Caco-2 (cell line): ENCODE results near the gene RNF217. TPM values are rescaled to one million over a fixed set of nuclear protein-coding genes. Genes with fewer than 3 reads are reported as not detected.

Source experiments
- BruUV-seq: library from RNA; stranded (reverse); fragments of 400-500 nt; replicated peaks from 2 replicates; lab custom pipeline; 2021; lab: Mats Ljungman, UMichigan
- CTCF ChIA-PET: fragments of 300-600 bp; sonication (Branson Sonifier 250); formaldehyde crosslinking; loops from one replicate; lab custom pipeline; 2022; ENCODE audit warnings: antibody characterized with exemption; lab: Charles Lee
- POLR2A ChIA-PET: fragments of 300-600 bp; sonication (Branson Sonifier 250); formaldehyde crosslinking; loops from one replicate; lab custom pipeline; 2022; ENCODE audit warnings: antibody characterized with exemption; lab: Charles Lee
- DNase-seq, 2 experiments: peaks; one replicate each; pipeline versions ENCODE4 v3.0.0 to v3.0.0-alpha.2; 2020 to 2022
- H3K27me3 ChIP-seq: replicated peaks from 2 replicates; pipeline ENCODE4 v1.6.0; 2011; ENCODE audit warnings: low read length; ENCODE audit not compliant: control insufficient read depth, insufficient read depth
- H3K36me3 ChIP-seq: 2 replicates; pipeline ENCODE4 v1.5.1; 2011; ENCODE audit warnings: low read length; ENCODE audit not compliant: control insufficient read depth, insufficient read depth
- H3K4me1 ChIP-seq: fragments of 250-450 bp; sonication (Bioruptor Pico); 2 replicates; pipeline ENCODE4 v1.5.1; 2020; ENCODE audit warnings: mild to moderate bottlenecking
- H3K4me3 ChIP-seq: 2 replicates; pipeline ENCODE4 v1.5.1; 2011; ENCODE audit warnings: low read depth, mild to moderate bottlenecking, control low read depth, low read length
- H3K9me3 ChIP-seq: fragments of 250-450 bp; sonication (Bioruptor Pico); 2 replicates; pipeline ENCODE4 v1.5.1; 2020; ENCODE audit warnings: mild to moderate bottlenecking, moderate library complexity
- H3K27ac Mint-ChIP-seq: one replicate; pipeline ENCODE4 v1.8.0; 2022; ENCODE audit warnings: mixed read lengths; ENCODE audit not compliant: unreplicated experiment
- H3K27me3 Mint-ChIP-seq: one replicate; pipeline ENCODE4 v1.8.0; 2022; ENCODE audit warnings: mixed read lengths; ENCODE audit not compliant: insufficient read depth, unreplicated experiment
- H3K36me3 Mint-ChIP-seq: one replicate; pipeline ENCODE4 v1.8.0; 2022; ENCODE audit warnings: mild to moderate bottlenecking, mixed read lengths; ENCODE audit not compliant: insufficient read depth, unreplicated experiment
- H3K4me1 Mint-ChIP-seq: one replicate; pipeline ENCODE4 v1.8.0; 2022; ENCODE audit warnings: low read depth, mixed read lengths; ENCODE audit not compliant: unreplicated experiment
- H3K4me3 Mint-ChIP-seq: one replicate; pipeline ENCODE4 v1.8.0; 2022; ENCODE audit warnings: mild to moderate bottlenecking, moderate library complexity, mixed read lengths; ENCODE audit not compliant: unreplicated experiment
- H3K9me3 Mint-ChIP-seq: one replicate; pipeline ENCODE4 v1.8.0; 2022; ENCODE audit warnings: mixed read lengths; ENCODE audit not compliant: unreplicated experiment
- CTCF ChIP-seq, 2 experiments: fragments of 200-600 bp in 1 of 2; IDR thresholded peaks; 1 replicate in 1 of 2; 2 replicates in 1 of 2; pipeline versions ENCODE4 v1.5.1 to v1.8.0; 2011 to 2022; ENCODE audit warnings: antibody characterized with exemption in 1 of 2, control low read depth in 1 of 2, inconsistent platforms in 1 of 2, low read depth in 1 of 2, low read length in 1 of 2, mild to moderate bottlenecking in 1 of 2, moderate library complexity in 1 of 2; ENCODE audit not compliant: insufficient read depth in 1 of 2, severe bottlenecking in 1 of 2, unreplicated experiment in 1 of 2
- intact Hi-C: fragments of 100-400 bp; cut with micrococcal nuclease; formaldehyde crosslinking; loops from one replicate; pipeline ENCODE4 v1.10.0; 2022; ENCODE audit not compliant: unreplicated experiment
- total RNA-seq: library from RNA; stranded (reverse); gene quantifications from 2 replicates; pipeline ENCODE4 v1.2.3, GENCODE V29; 2022

The RNF217 gene
- total RNA-seq, 1 experiment from 2014 or later: 0.09 TPM

DNA sequence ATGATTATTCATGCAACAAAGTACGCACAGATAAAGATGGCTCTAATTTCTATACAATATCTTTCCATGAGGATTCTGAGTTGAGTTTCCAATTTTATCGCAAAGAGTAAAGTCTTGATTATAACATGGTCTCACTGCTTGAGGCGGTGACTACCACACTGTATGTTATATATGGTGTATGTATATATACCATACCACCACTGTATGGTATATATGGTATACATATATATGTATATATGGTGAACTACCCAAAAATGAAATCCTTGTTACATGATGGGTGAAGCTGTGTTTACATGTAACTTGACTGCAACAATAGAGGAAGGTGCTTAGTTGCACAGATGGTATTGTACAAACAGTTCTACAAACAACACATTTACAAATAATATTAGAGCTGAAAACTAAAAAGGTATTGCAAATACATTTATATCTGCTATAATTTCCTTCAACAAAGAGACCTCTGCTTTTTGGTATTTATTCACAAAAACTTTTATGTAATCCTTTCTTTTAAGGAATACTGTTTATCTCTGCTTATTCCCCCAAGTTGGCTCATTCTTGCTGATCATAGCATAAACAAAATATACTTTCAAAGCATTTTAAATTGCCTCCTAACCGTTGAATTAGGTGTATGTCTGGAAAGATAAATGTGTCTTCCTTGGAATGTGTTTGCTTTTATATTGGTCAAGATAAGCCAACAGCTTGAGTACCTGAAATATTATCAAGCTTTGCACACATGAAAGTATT lies 113.7 kb downstream of the RNF217 start:
- DNase-seq: no peak
- H3K9me3 Mint-ChIP-seq: no peaks in the 10 kb centered on the region
- intact Hi-C loops: no loop called here
- H3K27me3 Mint-ChIP-seq: peaks cover 11% of the 10 kb centered on the region
- H3K36me3 ChIP-seq: no peaks in the 10 kb centered on the region
- no peaks in the 10 kb centered on the region for H3K36me3 Mint-ChIP-seq
- no peak overlapping the region for H3K4me3 Mint-ChIP-seq
- no peak for TF ChIP-seq CTCF (IDR thresholded peaks at IDR 0.05; ENCODE audit: insufficient read depth in 1 of 2, low read depth in 1 of 2, low read length in 1 of 2, severe bottlenecking in 1 of 2, unreplicated experiment in 1 of 2)
- H3K9me3 ChIP-seq: no peaks in the 10 kb centered on the region
- POLR2A ChIA-PET: no interaction called here
- no TSS peak for BruUV-seq
- H3K4me1 ChIP-seq: no peaks in the 10 kb centered on the region
- H3K4me3 ChIP-seq: no peak overlapping the region
- H3K4me1 Mint-ChIP-seq: no peaks in the 10 kb centered on the region
- CTCF ChIA-PET: no interaction called here
- H3K27me3 ChIP-seq: no peaks in the 10 kb centered on the region
- H3K27ac Mint-ChIP-seq: no peak overlapping the region

- ChIA-PET CTCF (no interaction called here), POLR2A (no interaction called here)
- no peak overlapping the region for H3K4me3 ChIP-seq
- intact Hi-C loops: no loop called here
- Mint-ChIP-seq H3K4me1 (no peaks in the 10 kb centered on the region), H3K9me3 (no peaks in the 10 kb centered on the region), H3K36me3 (no peaks in the 10 kb centered on the region), H3K4me3 (no peak overlapping the region), H3K27me3 (peaks cover 11% of the 10 kb centered on the region), H3K27ac (no peak overlapping the region)
- H3K4me1 ChIP-seq: no peaks in the 10 kb centered on the region
- no peak for TF ChIP-seq CTCF (IDR thresholded peaks at IDR 0.05; ENCODE audit: insufficient read depth in 1 of 2, low read depth in 1 of 2, low read length in 1 of 2, severe bottlenecking in 1 of 2, unreplicated experiment in 1 of 2)
- H3K27me3 ChIP-seq: no peaks in the 10 kb centered on the region
- no TSS peak for BruUV-seq
- H3K36me3 ChIP-seq: no peaks in the 10 kb centered on the region
- DNase-seq: no peak
- H3K9me3 ChIP-seq: no peaks in the 10 kb centered on the region
These were observed 114.2 kb downstream of the RNF217 start for GRCh38 chr6:125076482-125076742.

- intact Hi-C loops: no loop called here
- Mint-ChIP-seq H3K36me3 (no peaks in the 10 kb centered on the region), H3K27me3 (peaks cover 11% of the 10 kb centered on the region), H3K9me3 (no peaks in the 10 kb centered on the region), H3K27ac (no peak overlapping the region), H3K4me3 (no peak overlapping the region), H3K4me1 (no peaks in the 10 kb centered on the region)
- Histone ChIP-seq H3K4me1 (no peaks in the 10 kb centered on the region), H3K36me3 (no peaks in the 10 kb centered on the region), H3K9me3 (no peaks in the 10 kb centered on the region), H3K4me3 (no peak overlapping the region), H3K27me3 (no peaks in the 10 kb centered on the region)
- CTCF ChIA-PET: no interaction called here
- BruUV-seq: no TSS peak
- no peak for TF ChIP-seq CTCF (IDR thresholded peaks at IDR 0.05; ENCODE audit: insufficient read depth in 1 of 2, low read depth in 1 of 2, low read length in 1 of 2, severe bottlenecking in 1 of 2, unreplicated experiment in 1 of 2)
- POLR2A ChIA-PET: no interaction called here
- DNase-seq: no peak
These were observed 115.2 kb downstream of the RNF217 start for GRCh38 chr6:125077453-125077852.
